HG03095 (cell line): ENCODE data around the gene TCP10L.

Experiments used
- ATAC-seq: cut with Tn5 transposase; IDR thresholded peaks from one replicate; pipeline ENCODE4 v1.9.1; 2021; ENCODE audit warnings: moderate library complexity; ENCODE audit not compliant: unreplicated experiment

Gene TCP10L

GRCh38 chr21:32523988-32524719 is 61.2 kb downstream of the TCP10L start:
- no peak for ATAC-seq
